SK-N-SH treated with all-trans-retinoic acid at 6 μM for 48 hours (cell line): Measurements from ENCODE around the gene DOCK1.

ENCODE experiments used
- ATAC-seq: fragments of 200-7000 bp; cut with Tn5 transposase; 3 replicates; pipeline ENCODE4 v1.9.1; 2020; ENCODE audit warnings: mild to moderate bottlenecking, moderate library complexity
- ARNTL ChIP-seq: fragments of 450-650 bp; formaldehyde crosslinking; IDR thresholded peaks from 2 replicates; pipeline ENCODE4 v1.5.0; 2020; ENCODE audit warnings: low read depth, mild to moderate bottlenecking, moderate library complexity, borderline replicate concordance
- BACH2 ChIP-seq: fragments of 250-450 bp; sonication (Bioruptor Pico); IDR thresholded peaks from 2 replicates; pipeline ENCODE4 v1.9.0; 2021; ENCODE audit warnings: mild to moderate bottlenecking, borderline replicate concordance
- CSDC2 ChIP-seq: fragments of 250-450 bp; sonication (Bioruptor Pico); IDR thresholded peaks from 2 replicates; pipeline ENCODE4 v1.5.0; 2020; ENCODE audit warnings: mild to moderate bottlenecking, moderate library complexity
- ESRRG ChIP-seq: fragments of 250-450 bp; sonication (Bioruptor Pico); IDR thresholded peaks from 2 replicates; pipeline ENCODE4 v1.6.1; 2021; ENCODE audit warnings: mild to moderate bottlenecking
- GLIS3 ChIP-seq: fragments of 250-450 bp; sonication (Bioruptor Pico); IDR thresholded peaks from 2 replicates; pipeline ENCODE4 v1.5.0; 2020; ENCODE audit warnings: mild to moderate bottlenecking, moderate library complexity
- ISL1 ChIP-seq: fragments of 250-450 bp; sonication (Bioruptor Pico); IDR thresholded peaks from 2 replicates; pipeline ENCODE4 v2.1.2; 2022; ENCODE audit warnings: mild to moderate bottlenecking, moderate library complexity
- OSR1 ChIP-seq: fragments of 250-450 bp; sonication (Bioruptor Pico); IDR thresholded peaks from 2 replicates; pipeline ENCODE4 v1.8.0; 2022; ENCODE audit warnings: moderate library complexity, mild to moderate bottlenecking, inconsistent platforms
- PPARA ChIP-seq: fragments of 250-450 bp; sonication (Bioruptor Pico); IDR thresholded peaks from 2 replicates; pipeline ENCODE4 v1.5.0; 2020; ENCODE audit warnings: mild to moderate bottlenecking, borderline replicate concordance
- RARB ChIP-seq: fragments of 250-450 bp; sonication (Bioruptor Pico); IDR thresholded peaks from 2 replicates; pipeline ENCODE4 v1.8.0; 2021; ENCODE audit warnings: mild to moderate bottlenecking, moderate library complexity
- SNAI2 ChIP-seq: fragments of 250-450 bp; sonication (Bioruptor Pico); IDR thresholded peaks from 2 replicates; pipeline ENCODE4 v1.5.0; 2020; ENCODE audit warnings: mild to moderate bottlenecking, moderate library complexity
- TCF4 ChIP-seq: fragments of 250-450 bp; sonication (Bioruptor Pico); IDR thresholded peaks from 2 replicates; pipeline ENCODE4 v1.8.0; 2021; ENCODE audit warnings: mild to moderate bottlenecking, moderate library complexity, borderline replicate concordance
- TOX ChIP-seq: fragments of 250-450 bp; sonication (Bioruptor Pico); IDR thresholded peaks from 2 replicates; pipeline ENCODE4 v1.8.0; 2021; ENCODE audit warnings: mild to moderate bottlenecking, moderate library complexity, borderline replicate concordance
- ZC3H10 ChIP-seq: fragments of 250-450 bp; sonication (Bioruptor Pico); IDR thresholded peaks from 2 replicates; pipeline ENCODE4 v1.5.1; 2021; ENCODE audit warnings: mild to moderate bottlenecking, moderate library complexity
- ZFP3 ChIP-seq: fragments of 250-450 bp; sonication (Bioruptor Pico); IDR thresholded peaks from 2 replicates; pipeline ENCODE4 v1.5.0; 2020; ENCODE audit warnings: mild to moderate bottlenecking, moderate library complexity
- ZFP30 ChIP-seq: fragments of 450-650 bp; formaldehyde crosslinking; IDR thresholded peaks from 2 replicates; pipeline ENCODE4 v1.5.0; 2022; ENCODE audit warnings: mild to moderate bottlenecking, moderate library complexity
- ZNF70 ChIP-seq: fragments of 450-650 bp; formaldehyde crosslinking; IDR thresholded peaks from 2 replicates; pipeline ENCODE4 v1.5.0; 2020; ENCODE audit warnings: mild to moderate bottlenecking, moderate library complexity
- ZNF8 ChIP-seq: fragments of 450-650 bp; formaldehyde crosslinking; IDR thresholded peaks from 2 replicates; pipeline ENCODE4 v1.5.0; 2020; ENCODE audit warnings: mild to moderate bottlenecking, moderate library complexity
- TF ChIP-seq, protein P1 (sequence below): fragments of 250-450 bp; sonication (Bioruptor Pico); IDR thresholded peaks from 2 replicates; pipeline ENCODE4 v1.5.1; 2021; ENCODE audit warnings: mild to moderate bottlenecking, moderate library complexity
- TF ChIP-seq, protein P2 (sequence below): fragments of 250-450 bp; sonication (Bioruptor Pico); IDR thresholded peaks from 2 replicates; pipeline ENCODE4 v1.8.0; 2020; ENCODE audit warnings: mild to moderate bottlenecking, moderate library complexity, borderline replicate concordance
- TF ChIP-seq, protein P3 (sequence below): fragments of 250-450 bp; sonication (Bioruptor Pico); IDR thresholded peaks from 2 replicates; pipeline ENCODE4 v1.5.1; 2020; ENCODE audit warnings: low read depth, mild to moderate bottlenecking, moderate library complexity
- TF ChIP-seq, protein P4 (sequence below): fragments of 250-450 bp; sonication (Bioruptor Pico); IDR thresholded peaks from 2 replicates; pipeline ENCODE4 v1.8.0; 2021; ENCODE audit warnings: low read depth, mild to moderate bottlenecking, moderate library complexity, borderline replicate concordance
- TF ChIP-seq, protein P5 (sequence below): fragments of 250-450 bp; sonication (Bioruptor Pico); IDR thresholded peaks from 2 replicates; pipeline ENCODE4 v1.5.0; 2020; ENCODE audit warnings: mild to moderate bottlenecking, moderate library complexity

DOCK1 gene

DNA sequence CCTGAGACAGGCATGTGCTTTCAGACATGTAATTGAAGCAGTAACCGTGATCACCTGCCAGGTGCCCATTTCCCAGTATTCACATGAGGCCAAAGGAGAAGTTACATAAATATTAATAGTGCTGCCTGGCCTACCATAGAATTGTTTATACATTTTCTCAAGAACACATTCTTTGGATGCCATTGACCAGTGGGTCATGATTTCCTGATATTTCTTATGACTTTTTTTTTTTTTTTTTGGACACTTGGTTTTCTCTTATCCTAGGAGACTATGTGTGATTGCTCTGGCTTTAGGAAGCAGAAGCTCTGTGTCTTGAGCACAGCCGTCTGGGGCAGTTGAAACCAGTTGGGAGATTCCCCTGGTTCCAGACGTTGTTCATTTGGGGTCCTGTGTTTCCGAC is 500.0 kb downstream of the DOCK1 start:
- TF ChIP-seq, protein P1, sequence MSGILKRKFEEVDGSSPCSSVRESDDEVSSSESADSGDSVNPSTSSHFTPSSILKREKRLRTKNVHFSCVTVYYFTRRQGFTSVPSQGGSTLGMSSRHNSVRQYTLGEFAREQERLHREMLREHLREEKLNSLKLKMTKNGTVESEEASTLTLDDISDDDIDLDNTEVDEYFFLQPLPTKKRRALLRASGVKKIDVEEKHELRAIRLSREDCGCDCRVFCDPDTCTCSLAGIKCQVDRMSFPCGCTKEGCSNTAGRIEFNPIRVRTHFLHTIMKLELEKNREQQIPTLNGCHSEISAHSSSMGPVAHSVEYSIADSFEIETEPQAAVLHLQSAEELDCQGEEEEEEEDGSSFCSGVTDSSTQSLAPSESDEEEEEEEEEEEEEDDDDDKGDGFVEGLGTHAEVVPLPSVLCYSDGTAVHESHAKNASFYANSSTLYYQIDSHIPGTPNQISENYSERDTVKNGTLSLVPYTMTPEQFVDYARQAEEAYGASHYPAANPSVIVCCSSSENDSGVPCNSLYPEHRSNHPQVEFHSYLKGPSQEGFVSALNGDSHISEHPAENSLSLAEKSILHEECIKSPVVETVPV, result no peak
- TF ChIP-seq SNAI2 (CRISPR knock-in tag) (no peak), BACH2 (CRISPR knock-in tag) (no peak), ZFP30 (CRISPR knock-in tag) (no peak), ZFP3 (no peak), ARNTL (CRISPR knock-in tag) (no peak), TOX (no peak), CSDC2 (CRISPR knock-in tag) (no peak)
- TF ChIP-seq, protein P2, sequence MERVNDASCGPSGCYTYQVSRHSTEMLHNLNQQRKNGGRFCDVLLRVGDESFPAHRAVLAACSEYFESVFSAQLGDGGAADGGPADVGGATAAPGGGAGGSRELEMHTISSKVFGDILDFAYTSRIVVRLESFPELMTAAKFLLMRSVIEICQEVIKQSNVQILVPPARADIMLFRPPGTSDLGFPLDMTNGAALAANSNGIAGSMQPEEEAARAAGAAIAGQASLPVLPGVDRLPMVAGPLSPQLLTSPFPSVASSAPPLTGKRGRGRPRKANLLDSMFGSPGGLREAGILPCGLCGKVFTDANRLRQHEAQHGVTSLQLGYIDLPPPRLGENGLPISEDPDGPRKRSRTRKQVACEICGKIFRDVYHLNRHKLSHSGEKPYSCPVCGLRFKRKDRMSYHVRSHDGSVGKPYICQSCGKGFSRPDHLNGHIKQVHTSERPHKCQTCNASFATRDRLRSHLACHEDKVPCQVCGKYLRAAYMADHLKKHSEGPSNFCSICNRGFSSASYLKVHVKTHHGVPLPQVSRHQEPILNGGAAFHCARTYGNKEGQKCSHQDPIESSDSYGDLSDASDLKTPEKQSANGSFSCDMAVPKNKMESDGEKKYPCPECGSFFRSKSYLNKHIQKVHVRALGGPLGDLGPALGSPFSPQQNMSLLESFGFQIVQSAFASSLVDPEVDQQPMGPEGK (CRISPR knock-in tag), result no peak
- TF ChIP-seq, protein P3, sequence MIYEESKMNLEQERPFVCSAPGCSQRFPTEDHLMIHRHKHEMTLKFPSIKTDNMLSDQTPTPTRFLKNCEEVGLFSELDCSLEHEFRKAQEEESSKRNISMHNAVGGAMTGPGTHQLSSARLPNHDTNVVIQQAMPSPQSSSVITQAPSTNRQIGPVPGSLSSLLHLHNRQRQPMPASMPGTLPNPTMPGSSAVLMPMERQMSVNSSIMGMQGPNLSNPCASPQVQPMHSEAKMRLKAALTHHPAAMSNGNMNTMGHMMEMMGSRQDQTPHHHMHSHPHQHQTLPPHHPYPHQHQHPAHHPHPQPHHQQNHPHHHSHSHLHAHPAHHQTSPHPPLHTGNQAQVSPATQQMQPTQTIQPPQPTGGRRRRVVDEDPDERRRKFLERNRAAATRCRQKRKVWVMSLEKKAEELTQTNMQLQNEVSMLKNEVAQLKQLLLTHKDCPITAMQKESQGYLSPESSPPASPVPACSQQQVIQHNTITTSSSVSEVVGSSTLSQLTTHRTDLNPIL (CRISPR knock-in tag), result no peak
- TF ChIP-seq, protein P4, sequence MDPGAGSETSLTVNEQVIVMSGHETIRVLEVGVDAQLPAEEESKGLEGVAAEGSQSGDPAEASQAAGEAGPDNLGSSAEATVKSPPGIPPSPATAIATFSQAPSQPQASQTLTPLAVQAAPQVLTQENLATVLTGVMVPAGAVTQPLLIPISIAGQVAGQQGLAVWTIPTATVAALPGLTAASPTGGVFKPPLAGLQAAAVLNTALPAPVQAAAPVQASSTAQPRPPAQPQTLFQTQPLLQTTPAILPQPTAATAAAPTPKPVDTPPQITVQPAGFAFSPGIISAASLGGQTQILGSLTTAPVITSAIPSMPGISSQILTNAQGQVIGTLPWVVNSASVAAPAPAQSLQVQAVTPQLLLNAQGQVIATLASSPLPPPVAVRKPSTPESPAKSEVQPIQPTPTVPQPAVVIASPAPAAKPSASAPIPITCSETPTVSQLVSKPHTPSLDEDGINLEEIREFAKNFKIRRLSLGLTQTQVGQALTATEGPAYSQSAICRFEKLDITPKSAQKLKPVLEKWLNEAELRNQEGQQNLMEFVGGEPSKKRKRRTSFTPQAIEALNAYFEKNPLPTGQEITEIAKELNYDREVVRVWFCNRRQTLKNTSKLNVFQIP (CRISPR knock-in tag), result no peak
- ATAC-seq, result peak; percentile 75

DNA sequence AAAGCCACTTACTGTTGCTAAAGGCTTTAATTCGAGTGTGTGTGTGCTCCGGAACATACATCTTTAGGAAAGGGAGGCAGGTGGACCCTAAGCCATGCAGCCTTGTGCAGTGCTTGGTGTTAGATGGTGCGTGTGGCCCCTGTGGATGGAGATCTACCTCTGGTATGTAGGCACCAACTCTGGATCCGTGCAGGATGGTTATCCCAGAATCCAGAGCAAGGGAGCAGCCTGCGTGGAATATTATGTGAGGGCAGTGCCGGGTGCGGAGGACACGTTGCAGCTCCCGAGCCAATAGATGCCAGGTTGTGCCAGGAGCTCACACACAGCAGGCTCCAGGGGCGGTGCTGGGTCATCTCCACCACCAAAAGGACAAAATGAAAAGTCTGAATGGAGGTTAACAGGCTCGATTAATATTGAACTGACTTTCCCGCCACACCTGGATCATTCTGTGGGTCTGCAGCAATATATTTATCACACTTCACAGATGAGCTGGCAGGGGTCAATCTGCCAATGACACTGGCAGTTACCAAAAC is 500.9 kb downstream of the DOCK1 start:
- ATAC-seq, result no peak
- TF ChIP-seq ZFP30 (CRISPR knock-in tag), result no peak
- TF ChIP-seq GLIS3 (CRISPR knock-in tag), result no peak
- no peak for TF ChIP-seq ZNF70 (CRISPR knock-in tag)
- no peak for TF ChIP-seq CSDC2 (CRISPR knock-in tag)
- TF ChIP-seq TOX, result no peak
- no peak for TF ChIP-seq ESRRG (CRISPR knock-in tag)
- TF ChIP-seq TCF4, result no peak
- TF ChIP-seq, protein P4 (CRISPR knock-in tag), result no peak
- TF ChIP-seq OSR1 (CRISPR knock-in tag), result no peak
- TF ChIP-seq ISL1 (CRISPR knock-in tag), result no peak
- TF ChIP-seq, protein P3 (CRISPR knock-in tag), result no peak
- no peak for TF ChIP-seq ZNF8 (CRISPR knock-in tag)
- no peak for TF ChIP-seq PPARA (CRISPR knock-in tag)
- TF ChIP-seq RARB (CRISPR knock-in tag), result no peak
- TF ChIP-seq ZFP3, result no peak
- TF ChIP-seq BACH2 (CRISPR knock-in tag), result no peak
- TF ChIP-seq, protein P5, sequence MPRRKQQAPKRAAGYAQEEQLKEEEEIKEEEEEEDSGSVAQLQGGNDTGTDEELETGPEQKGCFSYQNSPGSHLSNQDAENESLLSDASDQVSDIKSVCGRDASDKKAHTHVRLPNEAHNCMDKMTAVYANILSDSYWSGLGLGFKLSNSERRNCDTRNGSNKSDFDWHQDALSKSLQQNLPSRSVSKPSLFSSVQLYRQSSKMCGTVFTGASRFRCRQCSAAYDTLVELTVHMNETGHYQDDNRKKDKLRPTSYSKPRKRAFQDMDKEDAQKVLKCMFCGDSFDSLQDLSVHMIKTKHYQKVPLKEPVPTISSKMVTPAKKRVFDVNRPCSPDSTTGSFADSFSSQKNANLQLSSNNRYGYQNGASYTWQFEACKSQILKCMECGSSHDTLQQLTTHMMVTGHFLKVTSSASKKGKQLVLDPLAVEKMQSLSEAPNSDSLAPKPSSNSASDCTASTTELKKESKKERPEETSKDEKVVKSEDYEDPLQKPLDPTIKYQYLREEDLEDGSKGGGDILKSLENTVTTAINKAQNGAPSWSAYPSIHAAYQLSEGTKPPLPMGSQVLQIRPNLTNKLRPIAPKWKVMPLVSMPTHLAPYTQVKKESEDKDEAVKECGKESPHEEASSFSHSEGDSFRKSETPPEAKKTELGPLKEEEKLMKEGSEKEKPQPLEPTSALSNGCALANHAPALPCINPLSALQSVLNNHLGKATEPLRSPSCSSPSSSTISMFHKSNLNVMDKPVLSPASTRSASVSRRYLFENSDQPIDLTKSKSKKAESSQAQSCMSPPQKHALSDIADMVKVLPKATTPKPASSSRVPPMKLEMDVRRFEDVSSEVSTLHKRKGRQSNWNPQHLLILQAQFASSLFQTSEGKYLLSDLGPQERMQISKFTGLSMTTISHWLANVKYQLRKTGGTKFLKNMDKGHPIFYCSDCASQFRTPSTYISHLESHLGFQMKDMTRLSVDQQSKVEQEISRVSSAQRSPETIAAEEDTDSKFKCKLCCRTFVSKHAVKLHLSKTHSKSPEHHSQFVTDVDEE, result no peak
- TF ChIP-seq, protein P2 (CRISPR knock-in tag), result no peak
- no peak for TF ChIP-seq ZC3H10 (CRISPR knock-in tag)
- no peak for TF ChIP-seq ARNTL (CRISPR knock-in tag)
- TF ChIP-seq, all 23 proteins: peak for 0
